ENCODE measurements around the gene CLPTM1.
"Not testable (repeated sequence)": the region's sequence is repeated elsewhere in the genome, so short reads cannot be mapped to it uniquely, and the experiment has no call there.

CLPTM1 gene

DNA sequence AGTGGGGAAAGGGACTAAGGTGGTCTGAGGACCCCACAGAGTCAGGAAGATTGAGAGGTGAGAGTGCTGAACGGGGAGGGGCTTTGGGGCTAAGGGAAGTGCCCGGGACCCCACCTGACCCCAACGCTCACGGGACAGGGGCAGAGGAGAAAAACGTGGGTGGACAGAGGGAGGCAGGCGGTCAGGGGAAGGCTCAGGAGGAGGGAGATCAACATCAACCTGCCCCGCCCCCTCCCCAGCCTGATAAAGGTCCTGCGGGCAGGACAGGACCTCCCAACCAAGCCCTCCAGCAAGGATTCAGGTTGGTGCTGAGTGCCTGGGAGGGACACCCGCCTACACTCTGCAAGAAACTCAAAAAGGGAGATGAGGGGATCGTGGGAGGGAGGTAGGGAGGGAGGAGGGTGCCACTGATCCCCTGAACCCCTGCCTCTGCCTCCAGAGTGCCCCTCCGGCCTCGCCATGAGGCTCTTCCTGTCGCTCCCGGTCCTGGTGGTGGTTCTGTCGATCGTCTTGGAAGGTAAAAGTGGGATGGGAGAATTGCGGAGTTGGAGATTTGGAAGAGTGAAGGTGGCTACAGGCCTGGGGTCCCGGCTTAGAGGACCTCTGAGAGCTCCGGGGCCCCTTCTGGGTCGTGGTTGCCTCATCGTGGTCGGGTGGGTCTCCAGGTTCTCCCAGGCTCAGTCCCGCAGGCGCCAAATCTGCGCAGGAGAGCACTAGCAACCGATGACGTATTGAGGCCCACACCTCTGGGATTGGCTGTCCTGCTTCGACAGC is 40.6 kb upstream of the CLPTM1 start, which contains the start of gene APOC1:
APOC1 (plus strand) TSS at position 176 of the 774 bp plus-strand sequence; CDS start at position 460, 284 bp downstream.
- not testable (repeated sequence) for H3K36me3 ChIP-seq (ENCODE audit: control insufficient read depth in 1 of 2, insufficient read depth in 2 of 2, low read length in 2 of 2); H3K27ac ChIP-seq (ENCODE audit: low read length)
- peak within 1 kb of the TSS; percentile 60 to 61 for H3K4me3 ChIP-seq (ENCODE audit: low read depth in 1 of 2, low read length in 2 of 2)

DNA sequence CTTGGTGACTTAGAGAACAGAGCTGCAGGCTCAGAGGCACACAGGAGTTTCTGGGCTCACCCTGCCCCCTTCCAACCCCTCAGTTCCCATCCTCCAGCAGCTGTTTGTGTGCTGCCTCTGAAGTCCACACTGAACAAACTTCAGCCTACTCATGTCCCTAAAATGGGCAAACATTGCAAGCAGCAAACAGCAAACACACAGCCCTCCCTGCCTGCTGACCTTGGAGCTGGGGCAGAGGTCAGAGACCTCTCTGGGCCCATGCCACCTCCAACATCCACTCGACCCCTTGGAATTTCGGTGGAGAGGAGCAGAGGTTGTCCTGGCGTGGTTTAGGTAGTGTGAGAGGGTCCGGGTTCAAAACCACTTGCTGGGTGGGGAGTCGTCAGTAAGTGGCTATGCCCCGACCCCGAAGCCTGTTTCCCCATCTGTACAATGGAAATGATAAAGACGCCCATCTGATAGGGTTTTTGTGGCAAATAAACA is 30.9 kb upstream of the CLPTM1 start:
- Histone ChIP-seq H3K4me3 (ENCODE audit: low read depth in 1 of 2, low read length in 2 of 2) (no peak overlapping the region), H3K4me1 (ENCODE audit: control insufficient read depth in 1 of 2, insufficient read depth in 2 of 2, low read length in 2 of 2) (no peaks in the 10 kb centered on the region), H3K9me3 (ENCODE audit: control insufficient read depth in 1 of 2, low read length in 2 of 2) (no peaks in the 10 kb centered on the region), H3K27me3 (ENCODE audit: low read depth, low read length) (no peaks in the 10 kb centered on the region), H3K36me3 (ENCODE audit: control insufficient read depth in 1 of 2, insufficient read depth in 2 of 2, low read length in 2 of 2) (no peaks in the 10 kb centered on the region), H3K27ac (ENCODE audit: low read length) (peak overlapping the region; percentile 31)

More for the DNA sequence above, 40.6 kb upstream of the CLPTM1 start, which contains the start of gene APOC1:
- H3K9me3 ChIP-seq (ENCODE audit: control insufficient read depth in 1 of 2, low read length in 2 of 2); H3K27me3 ChIP-seq (ENCODE audit: low read depth, low read length): not testable (repeated sequence)
- peaks cover 0 to 16% of the 10 kb centered on the region in 2 donors for H3K4me1 ChIP-seq (ENCODE audit: control insufficient read depth in 1 of 2, insufficient read depth in 2 of 2, low read length in 2 of 2)

DNA sequence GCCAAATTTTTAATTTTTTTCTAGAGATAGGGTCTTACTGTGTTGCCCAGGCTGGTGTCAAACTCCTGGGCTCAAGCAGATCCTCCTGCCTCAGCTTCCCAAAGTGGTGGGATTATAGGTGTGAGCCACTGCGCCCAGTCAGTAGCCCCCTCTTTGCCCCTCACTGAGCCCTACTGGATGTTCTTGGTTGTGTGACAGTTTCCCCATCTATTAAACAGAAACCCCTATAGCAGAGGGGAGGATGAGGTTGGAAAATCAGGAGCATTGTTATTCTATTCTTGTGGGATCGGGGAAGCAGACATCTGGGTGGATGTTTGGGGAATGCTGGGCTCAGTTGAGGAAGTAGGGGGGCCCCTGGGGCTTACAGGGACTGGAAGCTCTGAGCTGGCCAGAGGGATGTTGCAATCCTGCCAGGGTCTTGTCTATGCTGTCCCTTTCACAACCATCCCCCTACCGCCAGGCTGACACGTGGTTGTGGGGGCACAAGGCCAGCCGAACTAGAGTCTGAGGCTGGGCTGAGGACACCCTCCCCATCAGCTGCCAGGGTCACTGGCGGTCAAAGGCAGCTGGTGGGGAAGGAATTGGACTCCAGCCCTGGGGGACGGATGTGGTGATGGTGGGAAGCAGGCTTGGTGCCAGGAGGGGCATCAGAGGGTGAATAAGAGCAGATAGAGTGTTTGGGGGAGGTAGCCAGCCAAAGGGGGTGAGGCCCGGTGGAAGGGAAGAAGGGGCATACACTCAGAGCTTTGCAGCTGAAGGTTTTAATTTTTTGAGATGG is 29.9 kb upstream of the CLPTM1 start:
- H3K4me3 ChIP-seq (ENCODE audit: low read depth in 1 of 2, low read length in 2 of 2), result no peak overlapping the region

DNA sequence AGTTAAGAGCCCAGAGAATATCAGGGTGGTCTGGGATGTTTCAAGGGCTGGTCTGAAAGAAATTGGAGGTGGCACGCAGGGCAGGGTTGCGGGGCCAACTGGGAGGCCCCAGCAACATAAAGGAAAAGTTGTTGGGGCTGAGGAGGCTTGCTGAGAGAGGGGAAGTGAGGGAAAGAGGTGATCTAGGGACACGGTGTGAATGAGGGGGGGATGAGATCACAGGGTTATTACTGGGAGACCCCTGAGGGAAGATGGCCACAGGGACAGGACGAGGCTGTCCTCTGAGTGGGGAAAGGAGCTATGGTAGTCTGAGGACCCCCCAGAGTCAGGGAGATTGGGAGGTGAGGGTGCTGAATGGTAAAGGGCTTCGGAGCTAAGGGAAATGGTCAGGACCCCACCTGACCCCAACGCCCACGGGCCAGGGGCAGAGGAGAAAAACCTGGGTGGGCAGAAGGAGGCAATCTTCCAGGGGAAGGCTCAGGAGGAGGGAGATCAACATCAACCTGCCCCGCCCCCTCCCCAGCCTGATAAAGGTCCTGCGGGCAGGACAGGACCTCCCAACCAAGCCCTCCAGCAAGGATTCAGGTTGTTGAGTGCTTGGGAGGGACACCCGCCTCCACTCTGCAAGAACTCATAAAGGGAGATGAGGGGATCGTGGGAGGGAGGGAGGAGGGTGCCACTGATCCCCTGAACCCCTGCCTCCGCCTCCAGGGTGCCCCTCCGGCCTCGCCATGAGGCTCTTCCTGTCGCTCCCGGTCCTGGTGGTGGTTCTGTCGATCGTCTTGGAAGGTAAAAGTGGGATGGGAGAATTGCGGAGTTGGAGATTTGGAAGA is 28.7 kb upstream of the CLPTM1 start:
- H3K27ac ChIP-seq (ENCODE audit: low read length); H3K9me3 ChIP-seq (ENCODE audit: control insufficient read depth in 1 of 2, low read length in 2 of 2); H3K36me3 ChIP-seq (ENCODE audit: control insufficient read depth in 1 of 2, insufficient read depth in 2 of 2, low read length in 2 of 2); H3K27me3 ChIP-seq (ENCODE audit: low read depth, low read length); H3K4me1 ChIP-seq (ENCODE audit: control insufficient read depth in 1 of 2, insufficient read depth in 2 of 2, low read length in 2 of 2): not testable (repeated sequence)
- H3K4me3 ChIP-seq (ENCODE audit: low read depth in 1 of 2, low read length in 2 of 2), result peak overlapping the region in 1 of 2 donors; percentile 47

More for the DNA sequence above, 29.9 kb upstream of the CLPTM1 start:
- H3K27me3 ChIP-seq (ENCODE audit: low read depth, low read length), result no peaks in the 10 kb centered on the region
- H3K27ac ChIP-seq (ENCODE audit: low read length), result no peak overlapping the region
- no peaks in the 10 kb centered on the region for H3K4me1 ChIP-seq (ENCODE audit: control insufficient read depth in 1 of 2, insufficient read depth in 2 of 2, low read length in 2 of 2)
- no peaks in the 10 kb centered on the region for H3K9me3 ChIP-seq (ENCODE audit: control insufficient read depth in 1 of 2, low read length in 2 of 2)
- H3K36me3 ChIP-seq (ENCODE audit: control insufficient read depth in 1 of 2, insufficient read depth in 2 of 2, low read length in 2 of 2), result no peaks in the 10 kb centered on the region

DNA sequence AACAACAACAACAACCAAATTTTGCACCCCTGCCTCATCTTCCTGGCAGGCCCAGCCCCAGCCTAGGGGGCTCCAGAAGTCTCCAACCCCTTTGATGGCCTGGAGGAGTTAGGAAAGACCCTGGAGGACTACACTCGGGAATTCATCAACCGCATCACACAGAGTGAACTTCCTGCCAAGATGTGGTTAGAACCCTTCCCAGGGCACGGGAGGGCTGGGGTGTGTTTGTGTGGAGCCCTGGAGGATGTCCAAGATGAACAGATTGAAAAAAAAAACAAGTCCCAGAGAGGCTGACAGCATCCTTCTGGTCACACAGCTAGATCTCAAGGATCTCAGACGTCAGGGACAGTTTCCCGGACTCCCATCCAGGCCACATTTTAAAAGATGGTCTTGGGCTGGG is 27.4 kb upstream of the CLPTM1 start:
- Histone ChIP-seq H3K36me3 (ENCODE audit: control insufficient read depth in 1 of 2, insufficient read depth in 2 of 2, low read length in 2 of 2) (no peaks in the 10 kb centered on the region), H3K27ac (ENCODE audit: low read length) (no peak overlapping the region), H3K27me3 (ENCODE audit: low read depth, low read length) (no peaks in the 10 kb centered on the region), H3K9me3 (ENCODE audit: control insufficient read depth in 1 of 2, low read length in 2 of 2) (no peaks in the 10 kb centered on the region), H3K4me1 (ENCODE audit: control insufficient read depth in 1 of 2, insufficient read depth in 2 of 2, low read length in 2 of 2) (no peaks in the 10 kb centered on the region), H3K4me3 (ENCODE audit: low read depth in 1 of 2, low read length in 2 of 2) (no peak overlapping the region)

DNA sequence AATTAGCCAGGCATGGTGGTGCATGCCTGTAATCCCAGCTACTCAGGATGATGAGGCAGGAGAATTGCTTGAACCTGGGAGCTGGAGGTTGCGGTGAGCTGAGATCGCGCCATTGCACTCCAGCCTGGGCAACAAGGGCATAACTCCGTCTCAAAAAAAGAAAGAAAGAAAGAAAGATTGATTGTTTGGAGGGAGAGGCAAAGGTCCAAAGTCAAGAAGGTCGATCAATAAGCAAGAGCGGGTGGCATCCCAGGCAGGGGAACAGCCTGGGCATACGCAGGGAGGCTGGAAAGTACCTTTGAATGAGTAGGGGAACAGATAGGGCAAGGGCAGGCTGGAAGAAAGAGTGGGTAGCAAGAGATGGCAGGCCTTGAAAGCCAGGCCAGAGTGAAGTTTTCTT is 25.1 kb upstream of the CLPTM1 start:
- H3K36me3 ChIP-seq (ENCODE audit: control insufficient read depth in 1 of 2, insufficient read depth in 2 of 2, low read length in 2 of 2), result no peaks in the 10 kb centered on the region
- H3K27ac ChIP-seq (ENCODE audit: low read length), result no peak overlapping the region
- H3K4me3 ChIP-seq (ENCODE audit: low read depth in 1 of 2, low read length in 2 of 2), result no peak overlapping the region
- H3K9me3 ChIP-seq (ENCODE audit: control insufficient read depth in 1 of 2, low read length in 2 of 2), result no peaks in the 10 kb centered on the region
- H3K27me3 ChIP-seq (ENCODE audit: low read depth, low read length), result no peaks in the 10 kb centered on the region
- no peaks in the 10 kb centered on the region for H3K4me1 ChIP-seq (ENCODE audit: control insufficient read depth in 1 of 2, insufficient read depth in 2 of 2, low read length in 2 of 2)

DNA sequence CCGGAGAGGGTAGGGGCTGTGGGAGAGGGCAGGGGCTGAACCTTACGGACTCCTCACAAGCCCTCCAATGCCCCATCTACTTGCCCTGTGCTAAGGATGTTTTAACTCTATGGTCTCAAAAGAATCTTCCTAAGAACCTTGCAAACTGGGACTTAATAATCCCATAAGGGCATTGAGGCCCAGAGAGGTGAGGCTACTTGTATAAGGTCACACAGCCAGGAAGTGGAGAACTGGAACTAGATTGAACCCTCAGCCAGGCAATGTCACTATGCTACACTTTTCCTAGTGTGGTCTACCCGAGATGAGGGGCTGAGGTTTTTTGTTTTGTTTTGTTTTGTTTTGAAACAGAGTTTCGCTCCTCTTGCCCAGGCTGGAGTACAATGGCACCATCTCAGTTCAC is 23.6 kb upstream of the CLPTM1 start:
- Histone ChIP-seq H3K36me3 (ENCODE audit: control insufficient read depth in 1 of 2, insufficient read depth in 2 of 2, low read length in 2 of 2) (no peaks in the 10 kb centered on the region), H3K9me3 (ENCODE audit: control insufficient read depth in 1 of 2, low read length in 2 of 2) (no peaks in the 10 kb centered on the region), H3K4me1 (ENCODE audit: control insufficient read depth in 1 of 2, insufficient read depth in 2 of 2, low read length in 2 of 2) (no peaks in the 10 kb centered on the region), H3K27ac (ENCODE audit: low read length) (no peak overlapping the region), H3K4me3 (ENCODE audit: low read depth in 1 of 2, low read length in 2 of 2) (no peak overlapping the region), H3K27me3 (ENCODE audit: low read depth, low read length) (no peaks in the 10 kb centered on the region)

DNA sequence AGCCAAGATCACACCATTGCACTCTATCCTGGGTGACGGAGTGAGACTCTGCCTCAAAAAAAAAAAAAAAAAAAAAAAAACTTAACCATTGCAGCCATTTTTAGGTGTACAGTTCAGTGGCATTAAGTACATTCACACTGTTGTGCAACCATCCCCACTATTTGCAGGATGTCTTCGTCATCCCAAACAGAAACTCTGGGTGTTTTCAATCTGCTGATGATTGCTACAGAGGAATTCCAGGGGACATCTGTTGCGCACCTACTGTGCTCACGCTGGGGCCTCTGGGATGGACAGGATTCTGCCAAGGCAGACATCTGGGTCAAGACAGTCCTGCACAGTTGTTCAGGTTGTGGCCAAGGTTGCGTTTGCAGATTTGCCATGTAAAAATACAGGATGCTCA is 15.5 kb upstream of the CLPTM1 start:
- no peak overlapping the region for H3K4me3 ChIP-seq (ENCODE audit: low read depth in 1 of 2, low read length in 2 of 2)
- no peak overlapping the region for H3K27ac ChIP-seq (ENCODE audit: low read length)
- H3K36me3 ChIP-seq (ENCODE audit: control insufficient read depth in 1 of 2, insufficient read depth in 2 of 2, low read length in 2 of 2), result no peaks in the 10 kb centered on the region
- H3K27me3 ChIP-seq (ENCODE audit: low read depth, low read length), result no peaks in the 10 kb centered on the region
- no peaks in the 10 kb centered on the region for H3K9me3 ChIP-seq (ENCODE audit: control insufficient read depth in 1 of 2, low read length in 2 of 2)
- no peaks in the 10 kb centered on the region for H3K4me1 ChIP-seq (ENCODE audit: control insufficient read depth in 1 of 2, insufficient read depth in 2 of 2, low read length in 2 of 2)

DNA sequence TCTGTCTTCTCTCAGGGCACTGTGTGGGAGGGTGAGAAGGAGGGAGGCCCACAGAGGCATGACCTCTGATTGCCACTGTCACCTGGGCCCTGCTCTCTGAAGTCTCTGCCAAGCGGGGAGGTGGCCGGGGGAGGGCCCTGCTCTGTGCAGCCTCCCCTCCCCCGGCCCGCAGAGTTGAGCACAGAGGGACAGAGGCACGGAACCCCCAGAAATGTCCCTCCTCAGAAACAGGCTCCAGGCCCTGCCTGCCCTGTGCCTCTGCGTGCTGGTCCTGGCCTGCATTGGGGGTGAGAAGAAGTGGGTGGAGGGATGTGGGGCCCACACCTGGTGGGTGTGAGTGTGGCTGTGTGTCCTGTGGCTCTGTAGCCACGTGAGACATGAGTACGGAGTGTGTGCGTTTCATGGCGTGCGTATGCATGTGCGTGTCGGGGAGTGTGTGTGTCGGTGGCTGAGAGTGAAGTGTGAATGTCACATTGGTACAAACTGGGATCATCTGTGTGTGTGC is 13.1 kb upstream of the CLPTM1 start, which contains the start of gene APOC4:
APOC4 (plus strand) TSS at position 171 of the 505 bp plus-strand sequence; CDS start at position 212, 41 bp downstream.
- Histone ChIP-seq H3K27me3 (ENCODE audit: low read depth, low read length) (no peaks in the 10 kb centered on the region), H3K27ac (ENCODE audit: low read length) (no peak within 1 kb of the TSS), H3K36me3 (ENCODE audit: control insufficient read depth in 1 of 2, insufficient read depth in 2 of 2, low read length in 2 of 2) (no peaks in the 10 kb centered on the region), H3K4me1 (ENCODE audit: control insufficient read depth in 1 of 2, insufficient read depth in 2 of 2, low read length in 2 of 2) (no peaks in the 10 kb centered on the region), H3K4me3 (ENCODE audit: low read depth in 1 of 2, low read length in 2 of 2) (no peak within 1 kb of the TSS), H3K9me3 (ENCODE audit: control insufficient read depth in 1 of 2, low read length in 2 of 2) (no peaks in the 10 kb centered on the region)

DNA sequence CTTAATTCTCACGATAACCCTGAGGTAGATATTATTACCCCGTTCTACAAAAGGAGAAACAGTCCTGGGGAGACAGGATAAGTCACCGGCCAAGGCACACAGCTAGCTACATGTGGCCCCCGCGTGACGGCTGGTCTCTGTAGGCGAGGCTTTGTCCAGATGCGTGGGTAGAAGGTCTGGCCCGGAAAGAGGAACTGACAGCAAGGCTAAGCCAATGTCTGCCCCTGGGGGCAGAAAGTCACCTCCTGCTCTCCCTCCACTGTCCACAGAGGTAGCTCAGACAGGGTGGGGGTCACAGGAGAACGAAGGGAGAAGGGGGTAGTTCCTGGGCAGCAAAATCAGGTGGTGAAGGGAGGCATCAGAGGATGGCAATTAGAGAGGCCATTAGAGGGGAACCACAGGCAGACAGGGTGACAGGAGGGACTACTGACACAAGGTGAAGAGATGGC is 11.4 kb upstream of the CLPTM1 start:
- H3K36me3 ChIP-seq (ENCODE audit: control insufficient read depth in 1 of 2, insufficient read depth in 2 of 2, low read length in 2 of 2), result no peaks in the 10 kb centered on the region
- no peak overlapping the region for H3K4me3 ChIP-seq (ENCODE audit: low read depth in 1 of 2, low read length in 2 of 2)
- no peak overlapping the region for H3K27ac ChIP-seq (ENCODE audit: low read length)
- H3K4me1 ChIP-seq (ENCODE audit: control insufficient read depth in 1 of 2, insufficient read depth in 2 of 2, low read length in 2 of 2), result no peaks in the 10 kb centered on the region
- no peaks in the 10 kb centered on the region for H3K9me3 ChIP-seq (ENCODE audit: control insufficient read depth in 1 of 2, low read length in 2 of 2)
- H3K27me3 ChIP-seq (ENCODE audit: low read depth, low read length), result no peaks in the 10 kb centered on the region

Data from muscle layer of duodenum (tissue), 2 donors.